ENCODE measurements around the gene ING1.

ING1 gene

GRCh38 chr13:110772091-110772984 lies 58.8 kb downstream of the ING1 start:
- no peak for DNase-seq
